Trophoblast cell (in vitro differentiated cells and primary cell): ENCODE results near the gene COL4A2.

ENCODE experiments used
- DNase-seq, 2 donors: peaks; one replicate each; pipeline ENCODE4 v3.0.0-alpha.2; 2016
- H2AFZ ChIP-seq: 2 replicates; pipeline ENCODE4 v1.6.1; 2013; ENCODE audit warnings: low read length, moderate library complexity, mild to moderate bottlenecking; ENCODE audit not compliant: insufficient read depth, poor library complexity
- H2AK5ac ChIP-seq: 2 replicates; pipeline ENCODE4 v1.6.1; 2013; ENCODE audit warnings: mild to moderate bottlenecking, low read length
- H2BK120ac ChIP-seq: 2 replicates; pipeline ENCODE4 v1.6.1; 2013; ENCODE audit warnings: low read length, mild to moderate bottlenecking, moderate library complexity; ENCODE audit not compliant: insufficient read depth, poor library complexity
- H2BK12ac ChIP-seq: 2 replicates; pipeline ENCODE4 v1.6.1; 2013; ENCODE audit warnings: mild to moderate bottlenecking, low read length, moderate library complexity
- H2BK5ac ChIP-seq: 2 replicates; pipeline ENCODE4 v1.6.1; 2013; ENCODE audit warnings: low read length, low read depth, moderate library complexity, mild to moderate bottlenecking; ENCODE audit not compliant: poor library complexity
- H3K14ac ChIP-seq: 2 replicates; pipeline ENCODE4 v1.6.1; 2013; ENCODE audit warnings: mild to moderate bottlenecking, low read length
- H3K18ac ChIP-seq: 2 replicates; pipeline ENCODE4 v1.6.1; 2013; ENCODE audit warnings: mild to moderate bottlenecking, low read length
- H3K23ac ChIP-seq: 2 replicates; pipeline ENCODE4 v1.6.1; 2013; ENCODE audit warnings: low read length
- H3K27ac ChIP-seq: 2 replicates; pipeline ENCODE4 v1.5.1; 2013; ENCODE audit warnings: low read depth, mild to moderate bottlenecking, inconsistent platforms, low read length, moderate library complexity
- H3K27me3 ChIP-seq: 2 replicates; pipeline ENCODE4 v1.6.1; 2013; ENCODE audit warnings: inconsistent platforms, mild to moderate bottlenecking, low read length, moderate library complexity; ENCODE audit not compliant: insufficient read depth
- H3K36me3 ChIP-seq, 2 experiments: 1 replicate in 1 of 2; 2 replicates in 1 of 2; pipeline ENCODE4 v1.6.1; 2013; ENCODE audit warnings: low read length in 2 of 2, mild to moderate bottlenecking in 2 of 2, moderate library complexity in 1 of 2; ENCODE audit not compliant: insufficient read depth in 2 of 2, control insufficient read depth in 1 of 2
- H3K4ac ChIP-seq: 2 replicates; pipeline ENCODE4 v1.6.1; 2013; ENCODE audit warnings: low read depth, mild to moderate bottlenecking, low read length, moderate library complexity
- H3K4me1 ChIP-seq, 2 experiments: 1 replicate in 1 of 2; 2 replicates in 1 of 2; pipeline ENCODE4 v1.6.1; 2013; ENCODE audit warnings: low read length in 2 of 2, mild to moderate bottlenecking in 2 of 2, moderate library complexity in 1 of 2; ENCODE audit not compliant: insufficient read depth in 2 of 2, control insufficient read depth in 1 of 2
- H3K4me2 ChIP-seq: 2 replicates; pipeline ENCODE4 v1.6.1; 2013; ENCODE audit warnings: inconsistent platforms, mild to moderate bottlenecking, low read length, moderate library complexity
- H3K4me3 ChIP-seq: 2 replicates; pipeline ENCODE4 v1.5.1; 2013; ENCODE audit warnings: mild to moderate bottlenecking, low read depth, low read length, inconsistent platforms
- H3K79me1 ChIP-seq: one replicate; pipeline ENCODE4 v1.6.1; 2013; ENCODE audit warnings: low read length
- H3K79me2 ChIP-seq: 2 replicates; pipeline ENCODE4 v1.6.1; 2013; ENCODE audit warnings: low read length, mild to moderate bottlenecking; ENCODE audit not compliant: control insufficient read depth, insufficient read depth, poor library complexity
- H3K9ac ChIP-seq: 2 replicates; pipeline ENCODE4 v1.6.1; 2013; ENCODE audit warnings: mild to moderate bottlenecking, low read length
- H3K9me3 ChIP-seq: 2 replicates; pipeline ENCODE4 v1.6.1; 2013; ENCODE audit warnings: low read depth, mild to moderate bottlenecking, control low read depth, inconsistent platforms, low read length; ENCODE audit not compliant: insufficient read depth
- H4K12ac ChIP-seq: 2 replicates; pipeline ENCODE4 v1.6.1; 2013; ENCODE audit warnings: low read depth, mild to moderate bottlenecking, low read length, moderate library complexity
- H4K8ac ChIP-seq: 2 replicates; pipeline ENCODE4 v1.6.1; 2013; ENCODE audit warnings: low read depth, mild to moderate bottlenecking, low read length, moderate library complexity
- H4K91ac ChIP-seq: one replicate; pipeline ENCODE4 v1.6.1; 2013; ENCODE audit warnings: low read depth, mild to moderate bottlenecking, low read length, moderate library complexity
- WGBS: extraction: QIAGEN DNeasy Blood & Tissue Kit; methylation state at CpG from one replicate; pipeline ENCODE4 v1.1.7; 2013; ENCODE audit warnings: missing lambda C conversion rate; ENCODE audit not compliant: insufficient read length, insufficient coverage; ENCODE audit errors: extremely low coverage; 5-methylcytosine and 5-hydroxymethylcytosine counted together

Gene COL4A2

GRCh38 chr13:110263888-110264287 lies 43.2 kb upstream of the COL4A2 start:
- Histone ChIP-seq H4K91ac (no peak overlapping the region), H3K4me1 (peaks cover 26 to 41% of the 10 kb centered on the region in 2 experiments), H3K9ac (no peak overlapping the region), H3K14ac (no peak overlapping the region), H3K4ac (no peak overlapping the region), H3K79me2 (peaks cover 4% of the 10 kb centered on the region), H3K27ac (no peak overlapping the region), H2AK5ac (no peak overlapping the region), H3K9me3 (no peaks in the 10 kb centered on the region), H2BK120ac (no peak overlapping the region), H4K8ac (no peak overlapping the region), H3K4me2 (no peak overlapping the region), H3K18ac (no peak overlapping the region), H2AFZ (no peak overlapping the region), H4K12ac (no peak overlapping the region), H2BK5ac (no peak overlapping the region), H3K36me3 (peaks cover 21 to 28% of the 10 kb centered on the region in 2 experiments), H3K23ac (no peak overlapping the region), H2BK12ac (no peak overlapping the region), H3K27me3 (no peaks in the 10 kb centered on the region), H3K79me1 (peaks cover 2% of the 10 kb centered on the region), H3K4me3 (no peak overlapping the region)
- DNase-seq, result no peak
- WGBS, result no CpG with 5 or more reads among the region's 5 CpGs

- Histone ChIP-seq H2BK5ac (no peak overlapping the region), H3K9ac (no peak overlapping the region), H4K12ac (no peak overlapping the region), H2AK5ac (peak overlapping the region; percentile 21), H2BK120ac (no peak overlapping the region), H3K4me3 (no peak overlapping the region), H4K91ac (no peak overlapping the region), H3K4me1 (peaks cover 24 to 39% of the 10 kb centered on the region in 2 experiments), H3K79me1 (peaks cover 2% of the 10 kb centered on the region), H3K4ac (peak overlapping the region; percentile 48), H3K14ac (peak overlapping the region; percentile 2), H2BK12ac (peak overlapping the region; percentile 3), H3K4me2 (no peak overlapping the region), H4K8ac (no peak overlapping the region), H3K23ac (peak overlapping the region; percentile 70), H3K27ac (no peak overlapping the region), H2AFZ (no peak overlapping the region), H3K27me3 (no peaks in the 10 kb centered on the region), H3K9me3 (peaks cover 2% of the 10 kb centered on the region), H3K79me2 (peaks cover 4% of the 10 kb centered on the region), H3K36me3 (peaks cover 21 to 30% of the 10 kb centered on the region in 2 experiments), H3K18ac (peak overlapping the region; percentile 55)
- WGBS, result no CpG with 5 or more reads among the region's 12 CpGs
- DNase-seq, result peak in 1 of 2 donors; percentile 67
Measured at GRCh38 chr13:110264685-110265275, 42.3 kb upstream of the COL4A2 start.

- H3K79me1 ChIP-seq, result peaks cover 2% of the 10 kb centered on the region
- no peak overlapping the region for H4K8ac ChIP-seq
- no peak overlapping the region for H3K4me2 ChIP-seq
- H3K23ac ChIP-seq, result no peak overlapping the region
- H3K27me3 ChIP-seq, result no peaks in the 10 kb centered on the region
- H3K4me1 ChIP-seq, result peaks cover 23 to 38% of the 10 kb centered on the region in 2 experiments
- peak overlapping the region; percentile 64 for H2BK12ac ChIP-seq
- peak overlapping the region; percentile 66 for H3K18ac ChIP-seq
- H3K9me3 ChIP-seq, result peaks cover 2% of the 10 kb centered on the region
- DNase-seq, result no peak
- no peak overlapping the region for H2AFZ ChIP-seq
- no CpG with 5 or more reads among the region's 6 CpGs for WGBS
- no peak overlapping the region for H4K12ac ChIP-seq
- H2BK120ac ChIP-seq, result no peak overlapping the region
- no peak overlapping the region for H2BK5ac ChIP-seq
- no peak overlapping the region for H3K4me3 ChIP-seq
- H3K36me3 ChIP-seq, result peaks cover 20 to 28% of the 10 kb centered on the region in 2 experiments
- H3K79me2 ChIP-seq, result peaks cover 4% of the 10 kb centered on the region
- peak overlapping the region; percentile 25 for H4K91ac ChIP-seq
- H3K4ac ChIP-seq, result no peak overlapping the region
- no peak overlapping the region for H3K14ac ChIP-seq
- no peak overlapping the region for H3K27ac ChIP-seq
- H2AK5ac ChIP-seq, result peak overlapping the region; percentile 38
- H3K9ac ChIP-seq, result no peak overlapping the region
Measured at GRCh38 chr13:110265341-110265681, 41.8 kb upstream of the COL4A2 start.

GRCh38 chr13:110265682-110266430 lies 41.2 kb upstream of the COL4A2 start:
- H2BK5ac ChIP-seq, result no peak overlapping the region
- H3K4me2 ChIP-seq, result no peak overlapping the region
- peak overlapping the region; percentile 31 for H2AK5ac ChIP-seq
- no peak overlapping the region for H2BK12ac ChIP-seq
- peak overlapping the region; percentile 25 for H4K91ac ChIP-seq
- peaks cover 2% of the 10 kb centered on the region for H3K79me1 ChIP-seq
- H4K12ac ChIP-seq, result no peak overlapping the region
- WGBS, result no CpG with 5 or more reads among the region's 38 CpGs
- no peak overlapping the region for H2AFZ ChIP-seq
- H3K9ac ChIP-seq, result no peak overlapping the region
- H3K14ac ChIP-seq, result no peak overlapping the region
- DNase-seq, result peak; percentile 98 to 99
- no peak overlapping the region for H3K4ac ChIP-seq
- H4K8ac ChIP-seq, result no peak overlapping the region
- H2BK120ac ChIP-seq, result no peak overlapping the region
- peaks cover 4% of the 10 kb centered on the region for H3K79me2 ChIP-seq
- peaks cover 23 to 38% of the 10 kb centered on the region in 2 experiments for H3K4me1 ChIP-seq
- peak overlapping the region; percentile 66 for H3K18ac ChIP-seq
- peaks cover 20 to 26% of the 10 kb centered on the region in 2 experiments for H3K36me3 ChIP-seq
- H3K9me3 ChIP-seq, result peaks cover 2% of the 10 kb centered on the region
- H3K27ac ChIP-seq, result no peak overlapping the region
- no peaks in the 10 kb centered on the region for H3K27me3 ChIP-seq
- H3K23ac ChIP-seq, result no peak overlapping the region
- H3K4me3 ChIP-seq, result no peak overlapping the region
